Progenitor cell of endocrine pancreas (in vitro differentiated cells): Measurements from ENCODE around the gene DOK5. TPM values are rescaled to one million over a fixed set of nuclear protein-coding genes. Genes with fewer than 3 reads are reported as not detected.

Experiments
- DNase-seq: peaks from one replicate; pipeline ENCODE4 v3.0.0; 2021; ENCODE audit warnings: low spot score; ENCODE audit not compliant: unreplicated experiment
- H3K27ac Mint-ChIP-seq: 2 replicates; pipeline ENCODE4 v1.8.0; 2021; ENCODE audit warnings: mild to moderate bottlenecking, moderate library complexity, mixed read lengths
- H3K27me3 Mint-ChIP-seq: 2 replicates; pipeline ENCODE4 v1.8.0; 2021; ENCODE audit warnings: mixed read lengths
- H3K36me3 Mint-ChIP-seq: 2 replicates; pipeline ENCODE4 v1.8.0; 2022; ENCODE audit warnings: mixed read lengths; ENCODE audit not compliant: insufficient read depth
- H3K4me1 Mint-ChIP-seq: 2 replicates; pipeline ENCODE4 v1.8.0; 2021; ENCODE audit warnings: low read depth, mixed read lengths
- H3K4me3 Mint-ChIP-seq: 2 replicates; pipeline ENCODE4 v1.8.0; 2021; ENCODE audit warnings: low read depth, mild to moderate bottlenecking, moderate library complexity, mixed read lengths
- H3K9me3 Mint-ChIP-seq: 2 replicates; pipeline ENCODE4 v1.8.0; 2021; ENCODE audit warnings: low read depth, mixed read lengths
- CTCF ChIP-seq: fragments of 200-600 bp; sonication (generic); IDR thresholded peaks from one replicate; pipeline ENCODE4 v1.5.0; 2021; ENCODE audit warnings: antibody characterized with exemption, mild to moderate bottlenecking; ENCODE audit not compliant: unreplicated experiment
- total RNA-seq: library from RNA; stranded (reverse); gene quantifications from 2 replicates; pipeline ENCODE4 v1.2.1, GENCODE V29; 2021

The DOK5 gene
- total RNA-seq, 1 donor from 2014 or later: 0.24 TPM

- no peak overlapping the region for H3K27ac Mint-ChIP-seq
- no peak for DNase-seq
- TF ChIP-seq CTCF: no peak
- H3K4me3 Mint-ChIP-seq: no peak overlapping the region
- H3K36me3 Mint-ChIP-seq: no peaks in the 10 kb centered on the region
- H3K27me3 Mint-ChIP-seq: peaks cover 18% of the 10 kb centered on the region
- H3K9me3 Mint-ChIP-seq: no peaks in the 10 kb centered on the region
- H3K4me1 Mint-ChIP-seq: peaks cover 1% of the 10 kb centered on the region
These were observed 183.1 kb downstream of the DOK5 start for GRCh38 chr20:54658525-54658924.

GRCh38 chr20:54661265-54661664, 185.9 kb downstream of the DOK5 start:
- peaks cover 11% of the 10 kb centered on the region for H3K27me3 Mint-ChIP-seq
- H3K9me3 Mint-ChIP-seq: no peaks in the 10 kb centered on the region
- no peak for TF ChIP-seq CTCF
- peaks cover 1% of the 10 kb centered on the region for H3K4me1 Mint-ChIP-seq
- H3K36me3 Mint-ChIP-seq: no peaks in the 10 kb centered on the region
- no peak overlapping the region for H3K27ac Mint-ChIP-seq
- DNase-seq: no peak
- no peak overlapping the region for H3K4me3 Mint-ChIP-seq

- Mint-ChIP-seq H3K4me1 (peaks cover 1% of the 10 kb centered on the region), H3K27me3 (peaks cover 11% of the 10 kb centered on the region), H3K27ac (no peak overlapping the region), H3K9me3 (no peaks in the 10 kb centered on the region), H3K36me3 (no peaks in the 10 kb centered on the region), H3K4me3 (no peak overlapping the region)
- no peak for DNase-seq
- TF ChIP-seq CTCF: no peak
These were observed 186.6 kb downstream of the DOK5 start for GRCh38 chr20:54661880-54662465.

GRCh38 chr20:54665812-54666211, 190.4 kb downstream of the DOK5 start:
- Mint-ChIP-seq H3K27ac (no peak overlapping the region), H3K36me3 (no peaks in the 10 kb centered on the region), H3K4me3 (no peak overlapping the region), H3K27me3 (peaks cover 11% of the 10 kb centered on the region), H3K4me1 (peaks cover 10% of the 10 kb centered on the region), H3K9me3 (no peaks in the 10 kb centered on the region)
- no peak for TF ChIP-seq CTCF
- DNase-seq: no peak

- no peaks in the 10 kb centered on the region for H3K27me3 Mint-ChIP-seq
- H3K4me1 Mint-ChIP-seq: peaks cover 10% of the 10 kb centered on the region
- peak overlapping the region; percentile 30 for H3K4me3 Mint-ChIP-seq
- H3K9me3 Mint-ChIP-seq: no peaks in the 10 kb centered on the region
- no peaks in the 10 kb centered on the region for H3K36me3 Mint-ChIP-seq
- peak; percentile 64 for DNase-seq
- TF ChIP-seq CTCF: peak; percentile 91
- no peak overlapping the region for H3K27ac Mint-ChIP-seq
These were observed 193.1 kb downstream of the DOK5 start for GRCh38 chr20:54668271-54669039.
